SK-N-MC (cell line): ENCODE results near the gene RASA3.

ENCODE experiments used
- EZH2 ChIP-seq: fragments of 200-600 bp; sonication (generic); IDR thresholded peaks from one replicate; pipeline ENCODE4 v1.6.1; 2017; ENCODE audit warnings: antibody characterized with exemption
- FOXP2 ChIP-seq: optimal IDR thresholded peaks from 2 replicates; pipeline ENCODE3; 2011; ENCODE audit warnings: mild to moderate bottlenecking, moderate library complexity; ENCODE audit not compliant: insufficient read depth; ENCODE audit errors: extremely low read length, control extremely low read depth
- POLR2AphosphoS5 ChIP-seq: IDR thresholded peaks from 2 replicates; pipeline ENCODE4 v1.6.1; 2012; ENCODE audit warnings: mild to moderate bottlenecking, low read depth, low read length, borderline replicate concordance

DNA sequence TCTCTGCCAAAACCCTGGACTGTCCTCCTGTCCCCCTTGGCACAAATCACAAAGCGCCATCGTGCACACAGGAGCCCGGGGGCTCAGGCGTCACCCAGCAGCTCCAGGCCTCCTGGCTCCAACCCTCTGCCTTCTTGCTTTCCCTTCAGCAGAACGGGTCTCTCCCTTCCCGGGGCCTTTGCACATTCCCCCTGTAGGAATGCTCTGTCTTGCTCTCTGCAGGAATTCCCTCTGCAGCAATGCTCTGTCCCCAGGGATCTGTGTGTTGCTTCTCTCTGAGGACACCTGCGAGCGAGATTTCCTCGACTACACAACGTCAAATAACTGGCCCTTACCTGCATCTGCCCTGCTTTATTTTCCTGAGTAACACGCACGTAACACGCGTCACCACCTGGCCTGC is 13.3 kb upstream of the RASA3 start:
- TF ChIP-seq EZH2 (no peak), POLR2AphosphoS5 (no peak), FOXP2 (no peak)
